RWPE1 (cell line): ENCODE results near the gene MFSD1.

ENCODE experiments used
- CTCF ChIA-PET: fragments of 350-600 bp; sonication (Branson Sonifier 250); formaldehyde crosslinking; extraction: SDS; loops from one replicate; lab custom pipeline; 2021; lab: Yijun Ruan, JAX
- POLR2A ChIA-PET: fragments of 400-600 bp; formaldehyde crosslinking; extraction: SDS; loops from one replicate; lab custom pipeline; 2020; ENCODE audit warnings: antibody characterized with exemption; ENCODE audit not compliant: low non-redundant PET; lab: Yijun Ruan, JAX
- DNase-seq: peaks from one replicate; pipeline ENCODE4 v3.0.0; 2012; ENCODE audit warnings: low spot score
- H3K27ac ChIP-seq: fragments of 450-650 bp; 2 replicates; pipeline ENCODE4 v1.5.1; 2017
- CTCF ChIP-seq: fragments of 450-650 bp; conservative IDR thresholded peaks from 2 replicates; pipeline ENCODE4 v1.5.1; 2017; ENCODE audit warnings: low read depth, mild to moderate bottlenecking

MFSD1 gene

GRCh38 chr3:158775426-158776410, 26.1 kb upstream of the MFSD1 start:
- no peak overlapping the region for H3K27ac ChIP-seq
- ChIA-PET POLR2A (no interaction called here), CTCF (no interaction called here)
- TF ChIP-seq CTCF = no peak
- no peak for DNase-seq

DNA sequence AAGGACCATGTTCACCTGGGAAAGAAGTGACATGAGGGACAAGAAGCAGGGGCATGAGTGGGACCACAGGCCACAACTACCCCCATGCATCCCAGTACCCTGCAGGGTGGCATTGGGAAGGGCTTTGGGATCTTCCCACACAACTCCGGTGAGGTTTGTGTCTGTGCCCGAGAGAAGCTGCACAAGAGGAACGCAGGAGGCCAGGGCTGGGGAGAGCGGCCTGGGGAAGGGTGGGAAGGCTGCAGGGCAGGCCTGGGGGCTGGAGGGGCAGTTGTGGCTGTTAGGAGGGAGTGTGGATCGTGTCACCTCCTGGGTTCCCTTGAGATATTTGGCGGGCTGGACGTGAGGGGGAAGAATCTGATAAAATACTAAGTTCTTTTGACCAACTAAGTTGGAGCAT, 25.3 kb upstream of the MFSD1 start:
- H3K27ac ChIP-seq = no peak overlapping the region
- CTCF ChIA-PET = interaction anchor here (1.3 kb wide), 1 partner anchor 13 kb away, joined by 3 read pairs; no protein-coding TSS in a partner anchor
- TF ChIP-seq CTCF = no peak
- no peak for DNase-seq
- POLR2A ChIA-PET = no interaction called here

GRCh38 chr3:158777161-158777873, 24.5 kb upstream of the MFSD1 start:
- ChIA-PET POLR2A (no interaction called here), CTCF (interaction anchor here (1.3 kb wide), 1 partner anchor 12 kb away, joined by 3 read pairs; no protein-coding TSS in a partner anchor)
- H3K27ac ChIP-seq = no peak overlapping the region
- DNase-seq = no peak
- no peak for TF ChIP-seq CTCF

GRCh38 chr3:158780766-158781165, 21.1 kb upstream of the MFSD1 start:
- no peak for DNase-seq
- TF ChIP-seq CTCF = no peak
- CTCF ChIA-PET = interaction anchor here (0.7 kb wide), 1 partner anchor 76 kb away, joined by 4 read pairs; no protein-coding TSS in a partner anchor
- POLR2A ChIA-PET = no interaction called here
- no peak overlapping the region for H3K27ac ChIP-seq

- ChIA-PET POLR2A (no interaction called here), CTCF (no interaction called here)
- no peak overlapping the region for H3K27ac ChIP-seq
- TF ChIP-seq CTCF = no peak
- DNase-seq = no peak
Measured at GRCh38 chr3:158781191-158781590, 20.7 kb upstream of the MFSD1 start.

DNA sequence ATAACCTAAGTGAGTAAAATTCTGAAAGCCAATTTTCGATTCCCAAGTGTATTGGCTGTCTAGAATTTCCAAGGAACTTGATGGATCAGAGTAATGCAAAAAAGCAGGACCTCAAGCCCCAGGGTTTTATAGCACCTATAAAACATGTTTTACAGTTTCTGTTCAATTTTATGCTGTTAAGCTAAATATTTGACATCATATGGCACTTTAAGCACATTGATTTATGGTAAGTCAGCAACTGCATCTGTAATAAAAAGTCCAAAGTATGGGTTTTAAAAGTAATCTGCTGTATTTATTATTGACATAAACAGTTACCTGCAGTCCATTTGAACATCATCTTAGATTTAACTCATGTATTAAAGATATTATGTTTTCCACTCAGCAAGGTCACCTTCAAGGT, 20.0 kb upstream of the MFSD1 start:
- H3K27ac ChIP-seq = no peak overlapping the region
- ChIA-PET CTCF (no interaction called here), POLR2A (no interaction called here)
- DNase-seq = no peak
- no peak for TF ChIP-seq CTCF
